HG03103 (cell line): Measurements from ENCODE around the gene SH3GL2.
A peak's percentile ranks its signal among the peaks of the same experiment; 100 is the strongest.

Source experiments
- ATAC-seq: cut with Tn5 transposase; IDR thresholded peaks from one replicate; pipeline ENCODE4 v1.9.1; 2021; ENCODE audit warnings: low read depth; ENCODE audit not compliant: unreplicated experiment

SH3GL2 gene

DNA sequence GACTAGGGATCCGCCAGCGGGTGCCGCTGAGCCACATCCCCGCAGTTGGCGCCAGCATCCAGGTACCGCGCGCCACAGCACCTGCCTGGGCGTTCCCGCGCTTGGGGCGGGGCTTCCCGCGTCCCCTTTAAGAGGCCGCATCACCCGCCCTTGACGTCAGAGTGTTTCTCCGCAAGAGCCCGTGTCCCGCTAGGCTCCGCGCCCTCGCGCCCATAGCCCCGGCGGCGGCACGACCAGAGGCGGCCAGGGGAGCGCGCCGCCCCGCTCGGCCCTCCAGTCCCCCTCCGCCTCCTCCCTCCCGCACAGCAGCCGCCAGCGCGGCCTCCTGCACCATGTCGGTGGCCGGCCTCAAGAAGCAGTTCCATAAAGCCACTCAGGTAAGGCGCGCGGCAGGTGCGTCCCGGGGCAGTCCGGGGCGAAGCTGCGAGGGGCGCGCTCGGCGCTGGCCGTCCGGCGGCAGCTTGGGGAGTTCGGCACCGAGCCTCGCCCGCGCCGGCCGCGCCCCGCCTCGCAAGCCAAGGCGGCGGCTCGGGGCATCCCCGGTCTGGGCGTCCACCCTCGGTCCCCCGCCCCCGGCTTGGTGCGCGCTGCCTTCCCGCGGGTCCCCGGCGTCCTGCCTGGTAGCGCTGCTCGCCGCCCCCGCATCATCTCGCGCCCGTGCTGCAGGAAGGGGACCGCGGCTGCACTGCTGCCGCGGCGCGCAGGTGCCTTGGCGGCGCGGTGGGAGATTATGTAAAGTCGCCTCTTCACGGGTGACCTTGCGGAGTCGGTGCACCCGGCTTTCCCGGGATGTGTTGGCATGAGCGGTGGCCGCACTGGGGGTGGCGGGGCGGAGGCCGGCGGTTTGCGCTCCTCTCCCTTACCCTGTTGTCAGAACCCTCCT, at the start of gene SH3GL2:
SH3GL2 (plus strand) TSS at position 156 of the 883 bp plus-strand sequence.
- no peak for ATAC-seq

DNA sequence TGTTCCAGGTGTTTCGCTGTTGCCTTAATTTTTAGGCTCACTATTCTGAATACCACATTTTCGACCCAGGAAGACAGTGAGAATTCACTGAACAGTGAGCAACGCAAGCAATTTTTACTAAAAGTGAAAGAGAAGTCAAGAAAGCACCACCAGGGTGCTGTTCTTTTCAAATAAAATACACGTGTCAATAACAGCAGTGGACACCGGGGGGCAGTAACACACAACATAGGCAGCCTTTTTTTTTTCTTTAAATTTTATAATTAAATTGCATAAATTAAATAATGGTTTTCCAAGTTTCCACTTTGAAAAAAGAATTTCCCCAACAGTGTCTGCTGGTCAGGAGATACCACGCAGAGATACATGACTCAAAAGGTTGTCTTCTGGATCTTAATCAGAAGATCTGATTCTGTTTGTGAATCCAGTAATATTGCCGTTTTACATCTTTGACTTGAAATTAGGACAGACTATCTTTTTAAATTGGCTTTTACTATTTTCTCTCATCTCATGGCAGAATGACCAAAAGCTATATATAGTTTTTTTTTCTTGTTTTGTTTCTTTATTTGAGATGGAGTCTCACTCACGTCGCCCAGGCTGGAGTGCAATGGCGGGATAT, 47.1 kb upstream of the SH3GL2 start:
- peak; percentile 87 for ATAC-seq

DNA sequence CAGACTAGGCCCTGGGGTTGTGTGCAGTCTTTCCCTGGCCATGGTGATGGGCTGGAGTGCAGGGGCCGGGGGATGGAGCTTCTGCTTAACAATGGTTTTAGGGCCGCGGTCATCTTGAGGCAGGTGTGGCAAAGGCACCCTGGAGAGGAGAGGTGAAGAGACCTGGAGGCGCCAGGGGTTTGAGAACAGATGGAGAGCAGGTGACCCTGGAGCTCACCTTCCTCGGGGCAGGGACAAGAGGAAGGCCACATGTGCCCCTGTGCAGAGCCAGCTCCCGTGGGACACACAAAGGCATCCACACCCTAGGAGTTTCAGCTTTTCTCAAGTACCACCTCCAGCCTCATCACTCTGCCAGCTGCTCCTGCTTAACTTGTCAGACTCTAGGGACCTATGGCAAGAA, 46.4 kb upstream of the SH3GL2 start:
- no peak for ATAC-seq

DNA sequence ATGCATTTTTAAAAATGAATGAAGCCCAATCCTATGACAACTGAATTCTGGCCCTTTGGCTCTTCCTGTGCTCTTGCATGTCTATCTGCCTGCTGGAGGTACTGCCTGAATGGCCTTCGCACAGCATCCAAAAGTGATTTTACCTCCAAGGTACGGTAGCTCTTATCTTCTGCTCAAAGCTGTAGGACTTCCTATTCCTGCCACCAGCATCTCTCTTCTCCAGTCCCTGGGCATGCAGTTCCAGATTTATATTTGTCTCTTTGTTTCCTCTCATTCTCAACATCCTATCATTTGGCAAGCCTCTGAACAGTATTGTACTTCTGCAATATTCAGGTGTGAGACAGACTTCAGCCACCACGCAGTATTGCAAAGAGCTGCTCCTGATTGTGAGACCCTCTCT, 43.7 kb upstream of the SH3GL2 start:
- no peak for ATAC-seq

DNA sequence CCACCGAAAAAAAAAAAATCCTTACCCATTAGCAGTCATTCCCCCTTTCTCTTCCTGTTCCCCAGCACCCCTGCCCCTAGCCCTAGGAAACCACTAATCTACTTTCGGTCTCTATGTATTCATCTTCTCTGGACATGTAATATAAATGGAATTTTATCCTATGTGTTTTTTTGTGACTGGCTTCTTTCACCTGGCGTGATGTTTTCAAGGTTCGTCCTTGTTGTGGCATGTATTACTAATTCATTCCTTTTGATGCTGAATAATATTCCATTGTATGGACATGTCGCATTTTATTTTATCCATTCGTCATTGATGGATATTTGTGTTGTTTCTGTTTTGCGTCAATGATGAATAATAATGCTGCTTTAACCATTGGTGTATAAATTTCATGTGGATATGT, 42.8 kb upstream of the SH3GL2 start:
- ATAC-seq = no peak

DNA sequence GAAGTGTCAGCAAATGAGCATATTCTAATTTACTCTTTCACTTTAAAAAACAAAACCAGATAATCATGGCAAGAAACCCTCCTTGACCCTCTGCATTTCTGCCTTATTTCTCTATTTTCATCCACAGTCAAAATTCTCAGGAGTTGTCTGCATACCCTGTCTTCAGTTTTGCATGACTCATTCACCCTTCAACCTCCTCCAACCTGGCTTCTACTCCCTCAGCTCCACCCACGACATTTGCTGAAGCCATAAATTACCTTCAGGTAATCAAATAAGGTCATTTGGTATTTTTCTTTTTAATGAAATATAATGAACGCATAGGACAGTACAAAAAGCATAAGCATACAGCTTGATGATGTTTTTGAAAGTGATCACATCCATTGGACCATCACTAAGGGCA, 27.8 kb upstream of the SH3GL2 start:
- ATAC-seq = no peak

DNA sequence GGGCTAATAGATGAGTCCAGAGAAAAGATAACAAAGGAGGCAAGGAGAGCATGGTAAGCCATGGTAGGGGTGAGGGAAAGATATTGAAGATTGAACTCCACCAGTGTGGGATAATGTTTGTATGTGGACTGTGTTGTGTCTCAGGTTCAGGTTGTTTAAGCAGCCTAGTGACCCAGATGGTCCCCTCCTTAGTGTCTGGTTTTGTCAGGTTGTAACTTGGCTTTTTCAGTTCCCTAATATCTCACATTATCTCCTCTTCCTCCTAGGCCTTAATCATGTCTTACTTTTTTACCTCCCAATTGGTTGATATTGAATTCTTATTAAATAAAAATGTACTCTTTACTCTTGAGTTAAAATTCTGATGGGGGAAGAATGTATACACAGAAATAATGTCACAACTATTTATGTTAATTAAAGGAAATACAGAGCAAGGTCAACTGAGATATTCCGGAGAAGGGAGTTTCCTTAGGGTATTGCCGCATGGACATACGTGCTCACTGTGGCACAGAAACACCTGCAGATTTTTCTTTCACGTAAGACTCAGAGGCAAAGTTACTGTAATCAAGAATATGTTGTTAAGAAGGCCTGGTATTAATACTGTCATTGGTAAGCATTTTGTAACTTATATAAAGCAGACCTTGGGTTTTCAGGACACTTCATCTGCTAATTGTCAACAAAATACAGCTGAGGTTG, 23.4 kb upstream of the SH3GL2 start:
- no peak for ATAC-seq

DNA sequence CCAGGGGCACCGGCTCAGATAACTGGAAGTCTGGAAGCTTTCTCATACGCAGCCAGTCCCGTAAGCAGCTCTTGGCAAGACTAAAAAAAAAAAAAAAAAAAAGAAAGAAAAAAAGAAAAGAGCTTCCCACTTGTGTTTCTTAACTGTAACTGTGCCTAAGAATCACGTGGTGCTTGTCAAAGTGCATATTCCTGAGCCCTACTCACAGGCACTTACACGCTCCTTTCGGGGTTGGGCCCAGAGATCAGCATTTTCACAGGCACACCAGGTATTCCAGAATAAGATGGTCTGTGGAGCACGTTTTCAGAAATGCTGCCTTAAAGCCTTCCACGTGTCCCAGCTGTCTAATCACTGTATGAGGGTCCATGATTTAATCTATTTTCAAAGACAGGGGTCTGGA, 22.6 kb upstream of the SH3GL2 start:
- no peak for ATAC-seq

DNA sequence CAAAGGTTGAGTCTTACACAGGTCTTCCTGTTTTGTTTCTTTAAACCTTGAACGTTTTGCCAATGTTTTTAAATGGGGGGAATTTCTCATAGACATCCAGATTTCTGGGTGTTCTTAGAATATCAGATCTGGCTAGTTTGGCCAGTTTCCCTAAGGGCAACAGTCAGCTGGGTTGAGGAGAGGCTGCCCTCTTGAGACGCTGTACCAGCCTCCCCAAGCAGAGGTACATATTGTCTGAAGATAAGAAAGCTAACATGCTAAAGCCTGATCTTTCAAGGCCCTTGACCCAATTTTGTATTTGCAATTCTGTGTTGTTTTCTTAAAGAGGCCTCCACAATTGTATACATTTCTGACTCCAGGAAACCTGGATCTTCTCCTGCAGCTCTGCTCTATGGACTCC, 21.9 kb upstream of the SH3GL2 start:
- ATAC-seq = no peak

DNA sequence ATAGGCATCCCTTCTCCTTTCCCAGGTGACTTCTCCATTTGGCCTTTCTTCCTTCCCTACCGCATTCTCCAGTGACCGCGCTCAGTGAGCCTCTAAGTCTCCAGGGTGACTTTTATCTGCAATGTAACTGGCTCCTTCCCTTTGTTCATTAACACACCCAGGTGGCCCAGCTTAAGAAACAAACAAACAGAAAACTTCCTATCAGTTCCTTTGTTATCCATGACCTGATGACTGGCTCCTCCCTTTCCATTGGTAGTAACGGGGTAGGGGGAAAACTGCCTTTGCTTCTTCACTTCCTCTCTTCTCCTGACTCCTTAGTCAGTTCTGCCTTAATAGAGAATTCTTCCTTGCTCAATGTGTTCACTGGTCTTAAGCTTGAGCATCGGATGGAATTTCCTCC, 7.0 kb upstream of the SH3GL2 start:
- ATAC-seq = no peak

DNA sequence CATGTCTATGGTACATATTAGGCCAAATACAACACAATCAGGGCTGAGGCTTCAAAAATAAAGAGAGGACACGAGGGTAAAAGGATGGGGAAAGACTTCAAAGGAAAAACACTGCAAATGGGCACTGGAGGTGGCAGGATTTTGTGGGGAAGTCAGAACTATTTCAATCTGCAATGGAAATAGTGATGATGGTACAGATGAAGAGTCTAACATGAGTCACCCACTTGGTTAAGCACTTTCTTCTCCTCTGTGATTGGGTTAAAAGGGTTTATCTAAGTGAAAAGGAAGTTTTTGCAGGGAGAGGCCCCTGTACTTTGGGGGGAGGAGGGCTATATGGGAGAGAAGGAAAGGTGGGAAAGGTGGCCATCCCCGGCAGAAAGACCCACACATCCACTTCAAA, 4.5 kb upstream of the SH3GL2 start:
- ATAC-seq = no peak

DNA sequence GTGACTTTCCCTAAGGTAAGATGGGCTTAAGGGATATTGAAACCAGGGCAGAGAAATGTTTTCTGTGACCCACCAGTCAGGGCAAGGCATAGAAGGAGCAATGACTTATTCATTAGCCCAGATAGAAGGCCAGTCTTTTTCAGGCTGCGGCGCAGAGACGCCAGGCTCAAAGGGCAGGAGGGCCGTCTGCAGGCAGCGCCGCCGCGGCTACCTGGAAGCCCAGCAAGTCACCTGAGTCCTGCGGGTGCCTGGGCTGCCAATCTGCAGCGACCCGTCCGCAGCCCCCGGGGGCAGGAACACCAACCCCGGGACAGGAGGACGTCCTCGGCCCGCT, 322 bp upstream of the SH3GL2 start:
- no peak for ATAC-seq

DNA sequence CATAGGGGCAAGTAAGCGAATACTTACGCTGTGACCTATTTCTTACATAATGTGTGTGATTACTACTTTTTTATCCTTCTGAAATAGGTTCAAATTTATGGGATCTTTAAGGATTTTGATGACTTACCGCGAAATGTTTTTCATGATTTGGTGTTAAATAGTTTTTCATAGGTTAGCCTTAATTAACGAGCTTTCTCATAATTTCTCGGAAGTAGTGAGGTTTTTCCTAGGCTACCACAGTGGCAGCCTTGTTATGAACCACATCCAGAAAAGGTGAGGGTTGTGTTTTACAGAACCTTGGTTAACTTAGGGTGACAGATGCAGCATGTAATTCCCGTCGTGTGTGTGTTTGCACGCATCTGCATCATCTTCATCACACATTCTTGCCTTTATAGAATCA, 1.3 kb downstream of the SH3GL2 start:
- no peak for ATAC-seq

DNA sequence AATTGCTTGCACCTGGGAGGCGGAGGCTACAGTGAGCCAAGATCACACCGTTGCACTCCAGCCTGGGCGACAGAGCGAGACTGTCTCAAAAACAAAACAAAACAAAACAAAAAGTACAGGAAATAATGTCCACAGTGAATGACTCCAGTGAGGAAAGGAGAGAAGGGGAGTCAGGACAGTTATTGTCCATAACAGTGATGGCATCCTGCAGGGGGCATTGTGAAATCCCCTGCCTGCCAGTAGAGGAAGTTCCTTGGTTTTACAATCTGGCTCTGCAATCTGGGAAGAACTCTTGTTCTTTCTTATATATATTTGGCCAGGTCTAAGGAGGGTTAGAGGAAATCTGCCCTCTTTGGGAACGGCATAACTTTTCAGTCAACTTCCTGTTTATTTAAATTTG, 8.2 kb downstream of the SH3GL2 start:
- no peak for ATAC-seq

DNA sequence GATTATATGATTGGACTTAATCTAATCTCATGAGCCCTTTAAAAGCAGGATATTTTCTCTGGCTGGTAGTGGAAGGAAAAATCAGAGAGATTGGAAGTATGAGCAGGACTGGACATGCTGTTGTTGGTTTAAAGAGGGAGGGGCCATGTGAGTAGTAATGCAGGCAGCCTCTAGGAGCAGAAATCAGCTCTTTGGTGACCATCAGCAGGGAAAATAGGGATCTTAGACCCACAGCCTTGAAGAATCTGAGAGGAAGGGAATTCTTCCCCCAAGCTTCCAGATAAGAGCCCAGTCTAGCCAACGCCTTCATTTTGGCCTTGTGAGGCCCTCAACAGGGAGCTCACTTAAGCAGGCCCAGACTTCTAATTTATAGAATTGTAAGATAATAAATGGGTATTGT, 9.5 kb downstream of the SH3GL2 start:
- ATAC-seq = no peak

DNA sequence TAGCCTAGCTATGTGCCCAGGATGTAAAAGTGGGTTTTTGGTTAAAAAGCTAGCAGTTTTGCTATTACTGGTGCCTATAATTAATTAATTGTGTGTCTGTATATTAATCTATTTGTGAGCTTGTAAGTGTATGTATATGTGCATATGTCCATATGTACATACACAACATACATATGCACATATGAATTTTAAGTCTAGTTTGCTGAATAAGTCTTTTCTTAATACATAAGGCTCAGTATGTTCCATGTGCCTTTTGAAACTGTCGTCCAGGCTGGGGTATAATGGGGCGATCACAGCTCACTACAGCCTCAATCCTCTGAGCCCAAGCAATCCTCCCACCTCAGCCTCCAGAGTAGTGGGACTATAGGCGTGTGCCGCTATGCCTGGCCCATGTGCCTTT, 10.1 kb downstream of the SH3GL2 start:
- no peak for ATAC-seq

DNA sequence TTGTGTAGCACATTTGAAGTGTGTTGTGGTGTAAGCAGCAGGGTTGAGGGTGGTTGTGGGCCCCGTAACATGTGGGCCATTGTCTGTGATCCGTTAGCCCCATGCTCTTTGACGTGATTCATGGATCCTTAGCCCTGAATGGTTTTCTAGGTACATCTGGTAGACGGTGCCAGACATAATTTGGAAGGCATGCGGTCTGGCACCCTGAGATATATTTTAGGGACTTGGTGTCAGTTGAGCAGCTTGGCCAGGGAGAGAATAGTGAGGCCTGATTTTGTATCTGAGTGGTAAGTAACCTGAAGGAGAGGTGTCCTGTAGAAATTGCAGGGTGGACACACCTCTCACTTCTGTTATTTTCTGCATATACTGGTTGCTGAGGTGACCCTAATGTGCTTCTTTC, 10.9 kb downstream of the SH3GL2 start:
- no peak for ATAC-seq

DNA sequence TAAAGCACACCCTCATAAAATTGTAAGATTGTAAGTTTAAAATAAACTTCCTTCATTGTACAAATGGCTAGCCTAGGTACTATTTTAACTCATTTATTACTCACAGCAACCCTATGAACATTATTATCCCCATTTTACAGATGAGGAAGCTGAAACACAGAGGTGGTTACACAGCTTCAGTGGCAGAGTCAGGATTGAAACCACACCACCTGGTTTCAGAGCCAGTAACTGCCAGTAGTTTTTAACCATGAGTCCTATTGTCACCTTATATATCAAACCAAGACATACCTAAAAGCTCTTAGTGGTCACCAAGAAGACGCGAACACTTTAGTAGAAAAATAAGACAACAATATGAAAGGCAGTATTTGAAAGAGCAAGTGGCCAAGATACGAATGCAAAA, 16.1 kb downstream of the SH3GL2 start:
- no peak for ATAC-seq

DNA sequence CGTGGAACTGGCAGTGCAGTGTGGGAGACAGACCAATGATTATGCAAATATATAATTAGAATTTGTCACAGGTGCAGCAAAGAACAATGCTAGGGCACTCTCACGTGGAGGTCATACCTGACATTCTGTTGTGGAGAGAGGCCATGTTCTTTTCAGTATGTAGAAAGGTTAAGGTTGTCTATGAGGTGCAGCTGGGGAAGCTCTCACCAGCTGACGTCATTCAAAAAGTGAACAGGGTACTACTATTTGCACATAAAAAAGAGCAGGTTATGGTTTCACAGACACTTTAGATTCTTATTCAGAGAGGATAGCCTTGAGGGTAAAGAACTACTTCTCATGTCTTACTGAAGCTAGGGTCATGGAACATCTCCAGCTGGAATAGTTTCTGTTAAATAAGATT, 19.1 kb downstream of the SH3GL2 start:
- no peak for ATAC-seq

DNA sequence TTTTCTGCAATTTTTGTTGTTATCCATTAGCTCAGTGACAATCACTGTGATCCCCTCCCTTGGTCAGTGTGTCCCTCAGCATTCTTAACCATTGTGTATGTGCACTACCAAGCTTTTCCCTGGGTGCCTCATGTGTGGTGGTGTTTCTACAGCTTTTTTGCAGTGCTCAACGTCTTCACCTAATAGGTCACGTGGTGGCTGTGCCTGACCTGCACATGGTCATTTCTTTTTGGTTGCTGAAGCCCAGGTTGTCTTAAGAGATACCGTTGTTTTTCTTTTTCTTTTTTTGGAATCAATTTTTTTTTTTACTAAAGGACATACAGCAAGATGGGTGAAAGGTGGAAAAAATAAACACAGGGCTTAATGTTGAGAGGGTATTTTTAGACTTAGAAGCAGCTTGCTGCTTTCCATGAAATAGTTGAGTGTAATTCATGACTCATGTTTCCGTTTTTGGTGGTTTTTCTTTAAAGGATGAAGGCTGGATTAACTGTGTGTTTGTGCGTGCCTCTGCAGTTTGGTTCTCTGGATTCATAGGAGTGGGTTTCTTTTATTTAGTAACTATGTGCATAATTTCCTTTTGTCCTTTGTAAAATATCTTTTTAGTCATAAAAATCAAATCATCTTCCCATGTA, 22.2 kb downstream of the SH3GL2 start:
- no peak for ATAC-seq

DNA sequence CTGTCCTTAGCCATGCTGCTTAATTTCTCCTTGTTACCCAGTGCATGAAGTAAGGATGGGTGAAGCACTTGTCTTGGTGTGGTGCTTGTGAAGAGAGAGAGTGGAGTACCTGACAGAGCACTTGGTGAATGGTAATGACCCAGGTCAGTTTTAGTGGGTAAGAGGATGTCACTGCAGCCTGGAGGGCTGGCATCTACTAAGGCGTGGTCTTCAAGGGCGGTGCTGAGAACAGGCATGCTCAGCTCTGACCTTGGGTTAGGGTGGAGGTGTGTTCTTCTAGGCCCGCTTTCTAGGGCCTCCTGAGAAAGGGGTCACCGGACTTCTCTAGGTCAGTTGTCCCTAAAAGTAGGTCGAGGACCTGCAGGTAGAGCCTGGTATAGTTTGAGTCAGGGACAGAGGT, 25.7 kb downstream of the SH3GL2 start:
- no peak for ATAC-seq
